ENCODE data around the gene HCCS. TPM values are rescaled to one million over a fixed set of nuclear protein-coding genes. Genes with fewer than 3 reads are reported as not detected.

The HCCS gene
- total RNA-seq, 3 donors from 2014 or later, result 7.9 to 9.4 (median 8.9) TPM

DNA sequence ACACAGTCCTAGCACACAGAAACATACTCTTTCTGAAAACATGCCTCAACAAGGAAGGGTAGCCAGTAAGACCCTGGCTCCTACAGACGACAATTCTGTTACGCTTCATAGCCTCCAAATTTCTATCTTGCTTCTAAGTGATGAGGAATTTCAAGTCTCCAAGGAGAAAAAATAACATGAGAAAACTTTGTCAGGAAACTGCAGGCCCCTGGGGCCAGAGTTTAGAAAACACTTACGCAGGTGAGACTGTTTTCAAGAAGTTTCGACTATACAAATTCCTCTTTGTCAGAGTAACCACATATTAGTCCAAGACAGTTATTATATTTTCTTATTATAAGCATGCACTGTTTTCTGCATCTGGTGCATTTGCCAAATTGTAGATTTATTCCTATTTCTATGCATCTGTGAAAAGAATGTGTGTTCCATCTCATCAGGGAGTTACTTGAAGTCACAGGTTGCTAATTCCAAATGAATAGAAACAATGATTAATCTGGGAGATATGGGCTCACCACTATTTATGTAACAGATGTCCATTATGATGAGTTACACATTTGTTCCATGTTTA, 30.3 kb upstream of the HCCS start:
- Histone ChIP-seq H3K27ac (no peak overlapping the region), H3K27me3 (peaks cover 0 to 24% of the 10 kb centered on the region in 2 donors), H3K9me3 (no peaks in the 10 kb centered on the region), H3K4me3 (no peak overlapping the region), H3K4me1 (no peaks in the 10 kb centered on the region), H3K36me3 (no peaks in the 10 kb centered on the region)
- TF ChIP-seq POLR2A (IDR thresholded peaks at IDR 0.05), result no peak
- TF ChIP-seq CTCF (IDR thresholded peaks at IDR 0.05), result no peak
- TF ChIP-seq POLR2AphosphoS5 (IDR thresholded peaks at IDR 0.05), result no peak
- DNase-seq (ENCODE audit: low spot score in 2 of 2), result no peak
- intact Hi-C loops (cut with DNase I; ENCODE audit: low total_unique reads), result no loop called here

DNA sequence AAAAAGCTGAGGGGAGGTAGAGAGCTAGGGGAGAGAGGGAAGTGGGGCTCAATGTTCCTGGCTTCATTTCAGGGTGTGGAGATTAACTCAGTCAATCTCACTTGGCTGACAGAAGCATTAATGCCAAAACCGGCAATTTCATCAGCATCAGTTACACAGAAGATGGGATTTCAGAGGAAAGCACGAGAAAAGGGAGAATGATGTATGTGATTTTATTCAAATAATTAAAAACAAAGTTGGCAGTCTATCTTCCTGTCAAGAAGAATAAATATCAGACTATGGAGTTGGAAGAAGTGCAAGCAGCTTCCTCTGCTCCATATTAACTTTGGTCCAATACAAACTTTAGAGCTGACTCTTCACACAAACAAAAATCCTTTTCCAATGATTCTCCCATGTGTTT, 29.6 kb upstream of the HCCS start:
- intact Hi-C loops (cut with DNase I; ENCODE audit: low total_unique reads), result no loop called here
- Histone ChIP-seq H3K27me3 (peaks cover 0 to 21% of the 10 kb centered on the region in 2 donors), H3K9me3 (no peaks in the 10 kb centered on the region), H3K4me1 (no peaks in the 10 kb centered on the region), H3K36me3 (no peaks in the 10 kb centered on the region), H3K27ac (no peak overlapping the region), H3K4me3 (no peak overlapping the region)
- DNase-seq (ENCODE audit: low spot score in 2 of 2), result no peak
- TF ChIP-seq POLR2AphosphoS5 (IDR thresholded peaks at IDR 0.05) (no peak), CTCF (IDR thresholded peaks at IDR 0.05) (no peak), POLR2A (IDR thresholded peaks at IDR 0.05) (no peak)

DNA sequence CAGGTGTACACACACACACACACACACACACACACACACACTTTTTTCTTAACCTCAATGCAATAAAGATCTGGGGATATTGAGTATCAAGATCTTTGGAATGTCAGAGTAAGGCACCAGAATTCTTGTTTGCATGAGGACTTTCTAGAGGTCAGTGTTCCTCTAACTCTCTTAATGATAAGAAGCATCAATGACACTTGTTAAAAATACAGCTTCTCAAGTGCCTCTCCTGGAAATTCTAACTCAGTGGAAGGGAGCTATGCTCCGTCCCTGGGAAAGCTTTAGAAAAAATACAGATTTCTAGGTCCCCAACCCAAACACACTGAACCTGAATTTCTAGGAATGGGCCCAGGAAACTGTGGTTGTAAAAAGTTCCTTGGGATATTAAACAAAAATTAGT, 25.8 kb upstream of the HCCS start:
- H3K27me3 ChIP-seq, result peaks cover 0 to 5% of the 10 kb centered on the region in 2 donors
- no peaks in the 10 kb centered on the region for H3K4me1 ChIP-seq
- H3K4me3 ChIP-seq, result no peak overlapping the region
- no peak overlapping the region for H3K27ac ChIP-seq
- TF ChIP-seq POLR2AphosphoS5 (IDR thresholded peaks at IDR 0.05), result no peak
- no peak for TF ChIP-seq POLR2A (IDR thresholded peaks at IDR 0.05)
- TF ChIP-seq CTCF (IDR thresholded peaks at IDR 0.05), result no peak
- intact Hi-C loops (cut with DNase I; ENCODE audit: low total_unique reads), result no loop called here
- no peak for DNase-seq (ENCODE audit: low spot score in 2 of 2)
- peaks cover 8 to 28% of the 10 kb centered on the region in 2 donors for H3K9me3 ChIP-seq
- H3K36me3 ChIP-seq, result no peaks in the 10 kb centered on the region

GRCh38 chrX:11089802-11090201, 21.3 kb upstream of the HCCS start:
- DNase-seq (ENCODE audit: low spot score in 2 of 2), result no peak
- Histone ChIP-seq H3K27ac (no peak overlapping the region), H3K4me3 (no peak overlapping the region), H3K27me3 (no peaks in the 10 kb centered on the region), H3K36me3 (no peaks in the 10 kb centered on the region), H3K4me1 (no peaks in the 10 kb centered on the region), H3K9me3 (peaks cover 8 to 36% of the 10 kb centered on the region in 2 donors)
- no peak for TF ChIP-seq POLR2AphosphoS5 (IDR thresholded peaks at IDR 0.05)
- no peak for TF ChIP-seq CTCF (IDR thresholded peaks at IDR 0.05)
- TF ChIP-seq POLR2A (IDR thresholded peaks at IDR 0.05), result no peak
- intact Hi-C loops (cut with DNase I; ENCODE audit: low total_unique reads), result no loop called here

GRCh38 chrX:11097933-11098332, 13.2 kb upstream of the HCCS start:
- Histone ChIP-seq H3K36me3 (no peaks in the 10 kb centered on the region), H3K27ac (no peak overlapping the region), H3K9me3 (no peaks in the 10 kb centered on the region), H3K27me3 (peaks cover 0 to 3% of the 10 kb centered on the region in 2 donors), H3K4me3 (no peak overlapping the region), H3K4me1 (no peaks in the 10 kb centered on the region)
- intact Hi-C loops (cut with DNase I; ENCODE audit: low total_unique reads), result no loop called here
- TF ChIP-seq POLR2A (IDR thresholded peaks at IDR 0.05) (no peak), CTCF (IDR thresholded peaks at IDR 0.05) (no peak), POLR2AphosphoS5 (IDR thresholded peaks at IDR 0.05) (no peak)
- no peak for DNase-seq (ENCODE audit: low spot score in 2 of 2)

All from breast epithelium (tissue), 4 donors.